Adrenal gland (tissue), 12 donors: ENCODE results near the gene ADNP2. TPM values are rescaled to one million over a fixed set of nuclear protein-coding genes. Genes with fewer than 3 reads are reported as not detected.

Experiments used
- DNase-seq, 7 donors: peaks; one replicate each; pipeline ENCODE4 v3.0.0-alpha.2; 2019 to 2020
- H3K27ac ChIP-seq, 5 donors: fragments of 200-600 bp; sonication (generic) in 4 of 5; 1 replicate in 3 of 5; 2 replicates in 2 of 5; pipeline versions ENCODE4 v1.5.1 to v1.8.0; 2016 to 2020; ENCODE audit warnings: mild to moderate bottlenecking in 1 of 5
- H3K27me3 ChIP-seq: fragments of 200-600 bp; 2 replicates; pipeline ENCODE4 v1.8.0; 2021
- H3K36me3 ChIP-seq, 2 donors: fragments of 200-600 bp; replicated peaks in 1 of 2; 1 replicate in 1 of 2; 2 replicates in 1 of 2; pipeline versions ENCODE4 v1.5.1 to v1.8.0; 2018 to 2022
- H3K4me1 ChIP-seq, 2 donors: fragments of 200-600 bp; replicated peaks in 1 of 2; 1 replicate in 1 of 2; 2 replicates in 1 of 2; pipeline versions ENCODE4 v1.5.1 to v1.8.0; 2018 to 2021
- H3K4me3 ChIP-seq, 4 donors: fragments of 200-600 bp; sonication (generic) in 3 of 4; one replicate each; pipeline ENCODE4 v1.5.1; 2016 to 2018
- H3K9me3 ChIP-seq, 3 donors: fragments of 200-600 bp; sonication (generic) in 1 of 3; replicated peaks in 1 of 3; 1 replicate in 2 of 3; 2 replicates in 1 of 3; pipeline versions ENCODE4 v1.5.1 to v1.8.0; 2016 to 2021
- CTCF ChIP-seq, 6 experiments: fragments of 450-650 bp in 4 of 6; fragments of 200-600 bp in 2 of 6; sonication (generic) in 1 of 6; IDR thresholded peaks; 1 replicate in 5 of 6; 2 replicates in 1 of 6; pipeline versions ENCODE4 v1.5.1 to v1.8.0; 2016 to 2021; ENCODE audit warnings: antibody characterized with exemption in 6 of 6, mild to moderate bottlenecking in 2 of 6, moderate library complexity in 1 of 6
- POLR2A ChIP-seq, 2 donors: fragments of 450-650 bp; IDR thresholded peaks; one replicate each; pipeline ENCODE4 v1.6.1; 2017; ENCODE audit warnings: antibody characterized with exemption in 2 of 2, mild to moderate bottlenecking in 2 of 2, moderate library complexity in 1 of 2
- WGBS, 4 donors: extraction: QIAGEN DNeasy Blood & Tissue Kit in 2 of 4; methylation state at CpG; one replicate each; pipeline versions ENCODE4 v1.1.5 to v1.1.7; 2013 to 2017; 5-methylcytosine and 5-hydroxymethylcytosine counted together
- intact Hi-C, 2 donors: fragments of 100-400 bp; cut with DNase I; formaldehyde crosslinking; loops; one replicate each; pipeline versions ENCODE4 v1.14.1 to v1.15.0; 2022 to 2023
- polyA plus RNA-seq, 3 donors: library from polyadenylated mRNA; stranded (reverse); fragments of 200-250 nt in 2 of 3; fragments of 350-450 nt in 1 of 3; fragmentation: Illumina TruSeq in 1 of 3; extraction: RNeasy Lipid Tissue Mini Kit (QIAGEN cat#74804) in 1 of 3; gene quantifications; one replicate each; pipeline ENCODE4 v1.2.3, GENCODE V29; 2013 to 2014
- total RNA-seq, 9 donors: library from RNA; depleted of rRNA in 4 of 9; stranded (reverse); fragments of >200 nt in 4 of 9; fragments of 120-200 nt in 1 of 9; fragmentation: NEBNext Ultra II Directional in 1 of 9; extraction: Animal tissue kit (Norgen Biotek cat#: 25700) in 1 of 9; gene quantifications; one replicate each; pipeline versions ENCODE4 v1.1.0 to v1.2.4, GENCODE V29; 2013 to 2023
- donor health status: healthy with polysubstance abuse.
- donor health status: Bipolar disorder and iron deficiency.
- donor health status: DM: yes; HTN: yes; CAD: no.
- donor health status: DM: no; HTN: no; CAD: no.
- donor health status: DM: no; HTN: no; CAD: no.
- donor health status: DM: yes; HTN: yes; CAD: no.

ADNP2 gene
- total and polyA plus RNA-seq, 12 donors, result 4.7 to 18.3 (median 10.7) TPM

- WGBS, 4 donors, result 65 to 75% (median 73%) methylated on average over 10 to 13 of the region's 13 CpGs
- no peak overlapping the region for H3K4me3 ChIP-seq
- TF ChIP-seq CTCF (IDR thresholded peaks at IDR 0.05), result no peak
- TF ChIP-seq POLR2A (IDR thresholded peaks at IDR 0.05), result no peak
- H3K9me3 ChIP-seq, result no peaks in the 10 kb centered on the region
- intact Hi-C loops, result no loop called here
- H3K36me3 ChIP-seq, result no peaks in the 10 kb centered on the region
- H3K27me3 ChIP-seq, result no peaks in the 10 kb centered on the region
- DNase-seq, result no peak
- H3K4me1 ChIP-seq, result no peaks in the 10 kb centered on the region
- H3K27ac ChIP-seq, result no peak overlapping the region
These were observed 74.4 kb downstream of the ADNP2 start for GRCh38 chr18:80183273-80184050.

GRCh38 chr18:80184243-80184772, 75.2 kb downstream of the ADNP2 start:
- Histone ChIP-seq H3K9me3 (no peaks in the 10 kb centered on the region), H3K4me3 (no peak overlapping the region), H3K27me3 (no peaks in the 10 kb centered on the region), H3K4me1 (no peaks in the 10 kb centered on the region), H3K27ac (no peak overlapping the region), H3K36me3 (no peaks in the 10 kb centered on the region)
- no peak for DNase-seq
- no peak for TF ChIP-seq CTCF (IDR thresholded peaks at IDR 0.05)
- WGBS, 4 donors, result 91 to 97% (median 96%) methylated on average over 26 of the region's 26 CpGs
- intact Hi-C loops, result no loop called here

GRCh38 chr18:80185545-80185944, 76.5 kb downstream of the ADNP2 start:
- WGBS, 4 donors, result 91 to 95% (median 94%) methylated on average over 12 of the region's 12 CpGs
- no peak for DNase-seq
- H3K27me3 ChIP-seq, result no peaks in the 10 kb centered on the region
- no peaks in the 10 kb centered on the region for H3K36me3 ChIP-seq
- H3K4me3 ChIP-seq, result no peak overlapping the region
- no peaks in the 10 kb centered on the region for H3K4me1 ChIP-seq
- no peak overlapping the region for H3K27ac ChIP-seq
- intact Hi-C loops, result no loop called here
- TF ChIP-seq CTCF (IDR thresholded peaks at IDR 0.05) (no peak), POLR2A (IDR thresholded peaks at IDR 0.05) (no peak)
- no peaks in the 10 kb centered on the region for H3K9me3 ChIP-seq

- H3K4me3 ChIP-seq, result no peak overlapping the region
- no peak for DNase-seq
- TF ChIP-seq POLR2A (IDR thresholded peaks at IDR 0.05) (no peak), CTCF (IDR thresholded peaks at IDR 0.05) (no peak)
- intact Hi-C loops, result no loop called here
- no peaks in the 10 kb centered on the region for H3K4me1 ChIP-seq
- H3K27ac ChIP-seq, result no peak overlapping the region
- 94 to 97% (median 96%) methylated on average over 19 of the region's 19 CpGs for WGBS, 4 donors
- H3K36me3 ChIP-seq, result no peaks in the 10 kb centered on the region
- H3K9me3 ChIP-seq, result no peaks in the 10 kb centered on the region
- H3K27me3 ChIP-seq, result no peaks in the 10 kb centered on the region
These were observed 79.0 kb downstream of the ADNP2 start for GRCh38 chr18:80187956-80188642.
